DND-41 (cell line): Measurements from ENCODE around the gene TNPO3.

Source experiments
- CTCF ChIP-seq: IDR thresholded peaks from 2 replicates; pipeline ENCODE4 v1.5.1; 2012; ENCODE audit warnings: borderline replicate concordance, low read length, moderate library complexity, mild to moderate bottlenecking; ENCODE audit not compliant: poor library complexity, severe bottlenecking; ENCODE audit errors: extremely low read depth
- EZH2 ChIP-seq: IDR thresholded peaks from 3 replicates; pipeline ENCODE4 v1.6.1; 2012; ENCODE audit warnings: borderline replicate concordance, low read depth, mild to moderate bottlenecking, moderate library complexity, low read length, inconsistent platforms; ENCODE audit not compliant: severe bottlenecking

- no peak for TF ChIP-seq CTCF
- TF ChIP-seq EZH2, result no peak
Measured at GRCh38 chr7:128920913-128921582, 133.9 kb downstream of the TNPO3 start.
